HG02678 (cell line): Measurements from ENCODE around the gene OSGEPL1.
"Not testable (repeated sequence)": the region's sequence is repeated elsewhere in the genome, so short reads cannot be mapped to it uniquely, and the experiment has no call there.

ENCODE experiments used
- ATAC-seq: cut with Tn5 transposase; IDR thresholded peaks from one replicate; pipeline ENCODE4 v1.9.1; 2021; ENCODE audit warnings: mild to moderate bottlenecking, moderate library complexity; ENCODE audit not compliant: unreplicated experiment

Gene OSGEPL1, protein sequence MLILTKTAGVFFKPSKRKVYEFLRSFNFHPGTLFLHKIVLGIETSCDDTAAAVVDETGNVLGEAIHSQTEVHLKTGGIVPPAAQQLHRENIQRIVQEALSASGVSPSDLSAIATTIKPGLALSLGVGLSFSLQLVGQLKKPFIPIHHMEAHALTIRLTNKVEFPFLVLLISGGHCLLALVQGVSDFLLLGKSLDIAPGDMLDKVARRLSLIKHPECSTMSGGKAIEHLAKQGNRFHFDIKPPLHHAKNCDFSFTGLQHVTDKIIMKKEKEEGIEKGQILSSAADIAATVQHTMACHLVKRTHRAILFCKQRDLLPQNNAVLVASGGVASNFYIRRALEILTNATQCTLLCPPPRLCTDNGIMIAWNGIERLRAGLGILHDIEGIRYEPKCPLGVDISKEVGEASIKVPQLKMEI

DNA sequence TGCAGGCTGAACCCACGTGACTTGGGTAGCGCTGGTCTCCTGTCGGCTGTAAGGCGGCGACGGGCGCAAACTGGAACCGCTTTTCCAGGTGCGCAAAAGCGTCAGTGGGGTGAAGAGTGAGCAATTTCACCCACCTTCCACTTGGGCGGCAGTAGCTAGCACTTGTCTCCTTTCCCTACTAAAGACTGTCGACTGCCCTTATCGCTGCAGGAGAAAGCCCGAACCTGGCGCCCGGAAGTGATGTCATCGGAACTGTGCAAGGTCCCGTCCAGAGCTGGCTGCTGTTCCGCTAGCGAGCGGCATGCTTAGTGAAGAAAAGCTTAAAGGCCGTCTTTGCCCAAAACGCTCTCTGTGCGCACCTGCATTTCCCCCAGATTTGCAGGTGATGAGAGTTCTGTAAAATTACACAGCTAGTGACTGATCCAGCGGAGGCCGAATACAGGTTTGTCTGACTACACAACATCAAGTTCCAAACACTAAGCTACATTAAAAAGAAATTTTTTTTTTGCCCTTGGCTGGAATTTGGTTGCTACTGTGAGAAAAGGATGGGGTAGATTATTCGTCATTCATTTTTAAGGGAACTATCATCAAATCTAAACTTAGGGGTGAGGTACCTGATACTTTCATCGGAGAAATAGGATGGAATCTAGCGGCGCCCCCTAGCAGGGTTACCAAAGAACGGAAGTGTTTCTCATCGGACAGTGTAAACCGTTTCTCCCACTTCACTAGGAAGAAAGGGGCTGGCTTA lies at the start of gene OSGEPL1:
Gene OSGEPL1 (minus strand): TSS at position 242 of the 748 bp plus-strand sequence. CDS start 1,152 bp downstream, outside the sequence.
- ATAC-seq, result peak; percentile 95

DNA sequence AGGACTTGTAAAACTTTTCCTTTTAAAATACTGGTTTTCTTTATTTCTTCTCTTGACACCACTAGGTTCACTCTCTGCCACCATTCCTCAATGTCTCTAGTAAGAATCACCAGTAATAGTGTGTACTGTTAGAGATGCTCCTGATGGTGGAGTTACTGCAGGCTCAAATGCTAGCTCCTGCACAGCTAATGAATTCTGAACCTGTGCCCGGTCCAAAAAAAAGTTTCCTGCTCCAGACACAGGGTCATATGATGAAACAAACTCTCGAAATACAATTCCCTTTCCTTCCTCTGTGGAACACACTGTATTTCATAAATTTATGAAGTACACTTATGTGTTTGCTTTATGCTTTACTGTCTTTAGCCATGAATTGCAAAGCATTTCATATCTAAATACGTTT lies 40.8 kb upstream of the OSGEPL1 start:
- ATAC-seq, result no peak

DNA sequence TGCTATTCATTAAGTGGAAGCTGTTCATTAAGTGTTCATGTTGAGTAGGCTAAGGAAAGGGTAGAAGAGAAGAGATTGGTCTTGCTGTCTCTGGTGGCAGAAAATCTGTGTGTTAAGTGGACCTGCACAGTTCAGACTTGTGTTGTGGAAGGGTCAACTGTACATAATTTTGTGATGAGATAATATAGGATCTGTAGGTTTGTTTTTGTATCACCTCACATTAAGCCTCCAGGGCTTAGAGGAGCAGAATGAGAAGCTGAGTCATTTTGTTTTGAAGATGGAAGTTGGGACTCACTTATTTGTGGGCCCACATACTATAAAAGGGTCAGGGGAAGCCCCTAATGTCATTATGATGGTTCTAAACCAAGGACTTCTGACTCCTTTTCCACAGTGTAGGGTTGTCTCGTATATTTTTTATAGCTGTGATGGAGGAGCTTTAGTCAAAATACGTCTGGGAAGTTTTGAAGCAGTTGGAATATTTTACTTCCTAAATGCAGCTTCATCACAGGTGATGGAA lies 39.9 kb upstream of the OSGEPL1 start:
- no peak for ATAC-seq

DNA sequence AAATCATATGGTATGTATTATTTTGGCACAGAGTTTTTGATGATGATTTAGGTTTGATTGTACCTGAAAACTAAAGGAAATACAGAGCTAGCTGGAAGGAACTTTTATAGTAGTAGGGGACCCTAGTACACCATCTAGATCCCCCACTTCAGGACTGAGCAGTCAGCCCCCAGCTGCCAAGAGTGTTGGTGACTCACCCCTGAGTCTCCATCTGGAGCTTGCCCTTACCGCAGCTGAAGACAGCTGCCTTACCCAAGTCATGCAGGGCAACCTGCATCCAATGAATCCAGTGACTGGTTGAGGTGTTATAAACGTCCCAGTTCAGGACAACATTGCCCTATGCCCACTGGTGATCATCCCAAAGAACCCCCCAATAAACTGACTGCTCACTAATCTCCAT lies 36.9 kb upstream of the OSGEPL1 start:
- no peak for ATAC-seq

DNA sequence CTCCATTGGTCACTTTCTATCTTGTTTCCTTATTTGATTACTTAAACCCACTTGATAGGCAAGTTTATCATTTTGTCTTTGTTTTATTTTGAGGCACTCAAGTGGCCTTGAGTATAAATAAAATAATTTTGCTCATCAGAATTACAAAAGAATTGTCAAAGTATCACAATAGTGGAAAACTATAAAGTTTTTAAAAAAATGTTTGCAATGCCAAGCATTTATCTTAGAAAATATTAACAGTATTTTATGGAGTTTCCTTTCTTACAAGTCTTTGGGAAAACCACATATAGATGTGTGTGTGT lies 36.4 kb upstream of the OSGEPL1 start:
- ATAC-seq, result no peak

DNA sequence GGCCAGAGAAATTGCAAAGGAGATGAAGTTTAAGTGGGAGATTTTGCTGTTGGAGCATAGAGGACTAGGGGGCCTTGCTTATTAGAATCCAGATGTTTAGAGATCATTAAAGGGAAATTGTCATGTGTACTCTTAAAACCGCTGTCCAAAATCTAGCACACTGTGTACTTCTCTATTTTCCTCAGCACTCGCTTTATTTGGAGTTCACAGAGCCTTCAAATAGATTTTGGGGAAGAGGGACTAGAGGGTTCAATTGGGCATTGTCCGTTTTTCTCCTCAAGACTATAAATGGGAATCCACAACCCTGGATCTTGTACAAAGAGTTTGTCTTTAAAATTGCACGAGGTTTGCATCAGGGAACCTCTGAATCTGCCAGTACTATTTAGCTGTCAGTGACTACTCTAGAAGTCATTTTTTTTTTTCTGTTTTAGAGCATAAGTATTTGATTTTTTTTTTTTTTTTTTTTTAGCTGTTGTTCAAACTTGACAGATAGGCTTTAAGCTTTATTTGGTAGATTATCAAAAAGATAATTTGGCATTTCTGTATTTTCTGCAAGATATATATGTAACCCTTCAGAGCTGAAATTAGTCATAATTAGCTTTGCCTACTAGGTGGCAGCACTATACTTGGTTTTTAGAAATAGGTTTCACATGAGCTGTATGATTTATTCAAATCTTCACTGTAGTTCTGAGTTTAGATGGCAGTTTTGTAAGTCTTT lies 35.9 kb upstream of the OSGEPL1 start:
- peak; percentile 80 for ATAC-seq

DNA sequence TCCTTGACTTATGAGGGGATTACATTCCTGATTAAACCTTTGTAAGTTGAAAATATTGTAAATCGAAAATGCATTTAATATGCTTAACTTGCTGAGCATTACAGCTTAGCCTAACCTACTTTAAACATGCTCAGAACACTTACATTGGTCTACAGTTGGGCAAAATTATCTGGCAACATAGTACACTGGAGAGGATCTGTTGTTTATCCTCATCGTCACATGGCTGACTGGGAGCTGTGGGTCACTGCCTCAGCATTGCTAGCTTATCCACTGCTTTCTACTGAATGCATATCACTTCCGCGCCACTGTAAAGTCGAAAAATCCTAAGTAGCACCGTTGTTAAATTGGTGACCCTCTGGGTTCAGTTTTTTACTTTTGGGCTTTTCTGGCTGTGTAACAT lies 35.3 kb upstream of the OSGEPL1 start:
- no peak for ATAC-seq

DNA sequence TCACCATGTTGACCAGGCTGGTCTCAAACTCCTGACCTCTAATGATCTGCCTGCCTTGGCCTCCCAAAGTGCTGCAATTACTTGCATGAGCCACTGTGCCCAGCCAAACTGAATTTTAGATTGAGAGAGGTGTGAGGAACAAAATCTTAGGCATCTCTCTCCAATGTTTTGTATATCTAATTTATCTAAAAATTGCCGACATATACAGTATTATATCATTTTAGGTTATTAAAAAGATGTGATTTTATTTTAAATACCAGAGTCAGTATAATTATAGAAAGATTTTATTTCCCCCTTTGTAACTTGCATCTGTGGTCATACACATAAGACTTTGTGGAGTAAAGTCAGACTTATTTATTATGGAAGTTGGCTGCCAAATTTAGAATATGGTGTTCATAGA lies 31.7 kb upstream of the OSGEPL1 start:
- ATAC-seq, result no peak

DNA sequence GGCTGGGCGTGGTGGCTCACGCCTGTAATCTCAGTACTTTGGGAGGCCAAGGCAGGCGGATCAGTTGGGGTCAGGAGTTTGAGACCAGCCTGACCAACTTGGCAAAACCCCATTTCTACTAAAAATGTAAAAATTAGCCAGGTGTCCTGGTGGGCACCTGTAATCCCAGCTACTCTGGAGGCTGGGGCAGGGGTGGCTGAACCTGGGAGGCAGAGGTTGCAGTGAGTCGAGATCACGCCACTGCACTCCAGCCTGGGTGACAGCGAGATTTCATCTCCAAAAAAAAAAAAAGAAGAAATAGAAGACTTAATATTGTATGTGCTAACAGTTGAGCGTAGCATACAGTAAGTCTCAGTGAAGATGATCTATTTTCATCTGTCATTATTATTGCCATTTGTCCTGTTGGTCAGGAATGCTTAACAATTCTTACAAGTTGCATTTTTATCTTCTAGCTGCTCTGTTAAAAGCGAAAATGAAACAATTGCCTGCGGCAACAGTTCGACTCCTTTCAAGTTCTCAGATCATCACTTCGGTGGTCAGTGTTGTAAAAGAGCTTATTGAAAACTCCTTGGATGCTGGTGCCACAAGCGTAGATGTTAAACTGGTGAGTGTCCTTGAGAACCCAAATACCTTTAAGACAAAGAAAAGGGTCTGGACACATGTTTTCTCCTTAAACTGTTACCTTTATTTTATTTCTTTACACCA lies 28.9 kb upstream of the OSGEPL1 start:
- ATAC-seq, result no peak

DNA sequence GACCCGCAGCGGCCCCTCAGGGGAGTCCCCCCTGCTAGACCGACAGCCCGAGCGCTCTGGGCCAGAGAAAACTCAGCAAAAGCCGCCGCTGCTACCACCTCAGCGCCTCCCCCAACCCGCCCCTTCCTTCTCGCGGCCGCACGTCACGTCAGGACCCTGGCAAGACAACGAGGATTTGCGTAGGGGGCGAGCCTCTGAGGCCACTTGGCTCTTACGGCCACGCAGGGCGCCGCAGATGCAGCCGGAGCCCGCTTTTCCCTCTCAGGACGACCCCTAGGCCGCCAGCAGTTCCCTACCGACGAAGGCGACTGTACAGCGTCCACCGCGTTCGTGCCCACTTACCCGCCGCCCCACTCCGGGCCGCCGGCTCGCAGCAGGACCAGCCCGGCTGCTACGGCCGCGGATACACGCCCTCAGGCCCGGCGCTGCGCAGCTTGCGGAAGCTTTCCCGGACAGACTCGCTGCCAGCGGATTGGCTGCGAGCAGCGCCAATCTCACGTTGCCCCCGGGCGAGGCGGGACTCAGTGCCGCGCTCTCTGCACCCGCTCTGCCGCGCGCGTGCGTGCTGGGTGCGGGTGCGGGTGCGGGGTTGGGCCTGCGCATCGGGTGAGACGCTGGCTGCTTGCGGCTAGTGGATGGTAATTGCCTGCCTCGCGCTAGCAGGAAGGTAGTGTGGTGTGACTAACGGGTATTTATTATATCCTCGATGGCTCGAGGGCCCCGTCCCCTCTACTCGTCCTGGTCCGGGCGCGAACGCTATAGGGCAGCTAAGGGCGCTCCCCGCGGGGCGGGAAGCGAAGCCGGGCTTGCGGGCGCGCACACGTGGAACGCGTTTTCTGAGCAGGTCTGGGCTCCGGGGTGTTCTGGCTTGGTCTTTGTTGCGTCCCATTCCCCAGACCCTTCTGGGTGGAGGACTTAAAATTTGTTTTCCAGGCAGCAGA lies 21.6 kb upstream of the OSGEPL1 start, which contains the start of the genes ORMDL1 and PMS1:
Gene ORMDL1 (minus strand): TSS at position 413 of the 941 bp plus-strand sequence. CDS start 1,744 bp downstream, outside the sequence.
Gene PMS1 (plus strand): TSS at position 524 of the 941 bp plus-strand sequence. CDS start 7,360 bp downstream, outside the sequence.
- ATAC-seq, result peak; percentile 92

DNA sequence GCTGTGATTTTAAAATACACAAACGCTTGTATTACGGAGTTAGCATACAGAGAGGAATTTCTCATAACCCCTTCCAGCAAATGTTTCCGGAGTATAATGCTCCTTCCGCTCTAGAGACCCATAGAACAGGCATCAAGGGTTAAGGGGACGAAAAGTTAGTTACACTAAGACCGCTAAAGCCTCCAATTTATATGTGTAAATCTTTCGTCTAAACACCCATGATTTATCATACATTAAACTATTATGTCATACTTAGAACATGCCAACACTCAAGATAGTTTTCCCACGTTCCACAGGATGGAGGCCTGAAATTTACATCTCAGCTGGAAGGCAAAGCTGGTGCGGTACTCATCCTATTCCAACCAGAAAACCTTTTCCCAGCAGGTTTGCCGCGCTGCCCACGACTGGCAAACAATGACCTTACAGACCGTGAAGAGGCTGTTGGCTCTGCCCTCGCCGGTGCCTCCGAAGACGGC lies 20.9 kb upstream of the OSGEPL1 start:
- peak; percentile 15 for ATAC-seq

DNA sequence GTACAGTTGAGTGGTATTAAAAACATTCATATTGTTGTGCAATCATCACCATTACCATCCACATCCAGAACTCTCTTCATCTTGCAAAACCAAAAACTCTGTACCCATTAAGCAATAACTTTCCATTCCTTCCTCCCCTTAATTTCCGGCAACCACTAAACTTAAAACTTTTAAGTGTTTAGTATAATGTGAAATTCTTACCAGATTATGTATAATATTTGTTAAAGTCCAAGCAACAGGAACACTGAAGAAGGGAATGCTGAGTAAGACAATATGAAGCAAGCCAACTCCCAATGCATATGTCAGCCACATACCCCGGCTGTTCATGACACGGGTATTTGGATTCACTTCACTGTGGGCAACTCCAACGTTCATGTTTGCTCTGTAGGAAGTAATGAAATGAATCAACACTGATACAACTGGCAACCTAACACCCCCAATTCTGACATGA lies 19.7 kb upstream of the OSGEPL1 start:
- ATAC-seq, result no peak

DNA sequence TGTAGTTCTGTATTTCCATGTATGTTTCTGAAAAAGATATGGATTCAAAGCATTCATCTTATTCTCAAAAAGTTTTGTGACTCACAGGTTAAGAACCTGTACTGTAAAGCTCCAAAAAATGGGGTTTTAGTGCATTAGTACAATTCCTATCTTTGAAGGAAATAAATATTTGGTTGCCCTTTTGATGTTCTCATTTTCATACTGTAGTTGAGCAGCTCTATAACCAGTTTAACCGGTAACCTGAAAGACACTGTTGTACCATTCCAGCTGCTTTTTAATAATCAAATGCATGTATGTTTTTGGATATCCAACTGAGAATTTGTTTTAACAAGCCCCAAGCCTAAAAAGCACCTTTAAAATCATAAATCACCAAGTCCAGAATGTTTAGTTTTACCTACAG lies 9.6 kb upstream of the OSGEPL1 start:
- ATAC-seq, result no peak

DNA sequence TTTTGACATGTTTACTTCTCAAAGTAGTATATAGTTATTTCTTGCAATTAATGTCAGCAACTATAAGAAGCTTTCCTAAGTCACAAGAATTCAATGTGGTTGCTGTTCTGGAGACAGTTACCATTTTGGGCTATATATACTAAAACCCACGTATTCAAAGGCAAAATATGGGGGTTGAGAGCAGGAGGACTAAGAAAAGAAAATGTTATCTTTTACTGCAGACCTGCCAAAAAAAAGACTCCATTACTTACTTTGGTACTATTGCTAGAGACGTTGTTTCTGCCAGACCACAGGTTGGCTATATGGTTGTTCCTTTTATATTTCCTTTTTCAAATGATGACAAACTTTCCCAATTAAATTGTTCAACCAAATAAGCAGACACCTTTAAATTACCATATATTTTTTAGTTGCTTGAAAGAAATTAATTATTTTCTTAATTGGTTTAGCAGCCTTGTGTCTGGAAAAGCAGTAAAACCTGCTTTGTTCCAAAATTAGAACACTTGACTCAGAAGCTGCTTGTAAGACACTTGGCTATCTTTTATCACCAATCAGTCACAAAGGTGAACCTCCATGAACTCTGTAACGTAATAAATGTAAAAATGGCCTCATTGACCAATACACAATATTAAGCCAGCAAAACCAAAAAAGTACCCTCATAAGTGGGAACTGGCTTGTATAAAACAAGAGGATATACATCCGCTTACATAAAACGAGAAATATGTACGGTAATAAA lies 8.2 kb upstream of the OSGEPL1 start:
- ATAC-seq, result no peak

DNA sequence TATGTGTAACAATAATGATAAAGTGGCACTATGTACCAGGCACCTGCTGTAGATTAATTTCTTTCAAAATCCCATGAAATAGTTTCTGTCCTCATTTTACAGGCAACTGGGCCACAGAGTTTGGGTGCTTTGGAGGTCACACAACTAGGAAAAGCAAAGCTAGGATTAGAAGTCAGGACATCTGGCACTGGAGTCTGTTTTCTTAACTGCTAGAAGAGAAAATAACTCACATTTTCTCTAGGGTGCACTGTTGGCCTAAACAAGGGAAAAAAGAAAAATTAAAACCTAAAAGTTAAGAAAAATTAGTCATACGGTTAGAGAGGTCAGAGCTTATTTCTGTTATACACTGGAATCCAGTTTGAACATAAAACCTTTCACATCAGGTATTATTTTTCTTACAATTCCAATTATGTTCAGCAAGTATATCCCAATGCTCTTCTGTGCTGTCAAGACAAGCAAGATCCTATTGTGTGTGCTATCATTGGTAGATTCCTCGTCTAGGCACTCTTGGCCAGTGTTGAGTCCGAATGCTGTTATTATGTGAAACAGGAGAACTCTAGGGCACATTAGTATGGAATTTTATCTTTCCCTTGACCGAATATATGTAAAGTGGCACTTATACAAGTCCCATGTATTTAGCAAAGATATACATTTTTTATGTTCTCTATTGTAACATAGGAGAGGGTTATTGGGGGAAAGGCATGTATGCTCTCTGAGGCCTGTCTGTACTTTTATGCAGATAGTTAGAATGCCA lies 1.5 kb upstream of the OSGEPL1 start:
- no peak for ATAC-seq

DNA sequence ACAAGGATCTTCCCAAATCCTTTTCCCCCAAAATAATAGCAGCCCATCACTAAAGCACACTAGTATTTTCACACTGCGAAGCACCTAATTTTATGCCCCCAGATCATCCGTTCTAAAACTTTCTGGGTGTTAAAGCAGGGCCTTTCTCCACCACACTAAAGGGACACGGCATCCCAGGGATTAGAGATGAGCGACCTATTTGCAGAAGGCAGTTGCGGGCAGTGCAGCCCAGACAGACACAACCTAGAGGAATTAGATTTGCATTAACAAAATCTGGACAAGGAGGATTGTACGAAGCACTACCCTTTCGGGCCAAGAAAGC lies 402 bp downstream of the OSGEPL1 start:
- no peak for ATAC-seq

DNA sequence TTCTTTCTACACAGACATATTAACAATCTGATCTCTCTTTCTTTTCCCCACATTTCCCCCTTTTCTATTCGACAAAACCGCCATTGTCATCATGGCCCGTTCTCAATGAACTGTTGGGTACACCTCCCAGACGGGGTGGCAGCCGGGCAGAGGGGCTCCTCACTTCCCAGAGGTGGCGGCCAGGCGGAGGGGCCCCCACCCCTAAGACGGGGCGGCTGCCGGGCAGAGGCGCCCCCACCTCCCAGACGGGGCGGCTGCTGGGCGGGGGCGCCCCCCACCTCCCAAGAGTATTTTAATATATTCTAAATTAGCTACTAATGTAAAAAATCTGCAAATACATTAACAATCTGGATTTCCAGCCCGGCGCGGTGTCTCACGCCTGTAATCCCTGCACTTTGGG lies 2.4 kb downstream of the OSGEPL1 start:
- not testable (repeated sequence) for ATAC-seq

DNA sequence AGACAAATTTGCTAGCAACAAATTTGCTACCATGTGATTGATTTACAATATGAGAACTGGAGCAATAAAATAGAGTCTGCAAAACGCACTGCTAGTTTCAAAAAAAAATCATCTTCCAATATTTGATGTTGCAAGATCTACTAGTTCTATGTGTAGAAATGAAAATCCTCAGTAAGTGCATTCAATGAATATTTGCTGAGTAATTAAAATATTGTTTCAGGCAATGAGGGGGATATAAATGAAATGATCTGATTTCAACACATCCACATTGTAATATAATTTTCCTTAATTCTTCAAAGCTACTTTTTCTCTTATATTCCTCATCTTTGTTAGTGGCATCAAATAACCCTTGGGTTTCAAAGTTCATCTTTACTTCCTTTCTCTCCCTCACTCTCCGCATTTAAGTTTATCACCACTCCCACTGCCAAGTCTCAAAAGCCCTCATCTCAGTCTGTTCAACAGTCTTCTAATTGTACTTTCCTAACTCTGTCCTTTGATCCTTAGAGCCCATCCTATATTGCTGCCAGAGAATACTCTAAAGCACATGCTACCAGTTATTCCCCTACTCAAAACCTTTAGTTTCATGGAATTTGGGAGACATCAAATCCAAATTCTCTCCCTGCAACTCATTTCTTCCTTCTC lies 6.2 kb downstream of the OSGEPL1 start:
- ATAC-seq, result no peak
